Omental fat pad (tissue), 4 donors: ENCODE data around the gene LDLRAD3. TPM values are rescaled to one million over a fixed set of nuclear protein-coding genes. Genes with fewer than 3 reads are reported as not detected.

Source experiments
- ATAC-seq: fragments of 150-250 bp; one replicate; pipeline ENCODE4 v1.9.1; 2016; ENCODE audit warnings: mild to moderate bottlenecking, moderate library complexity; ENCODE audit not compliant: low FRiP score
- DNase-seq: peaks from one replicate; pipeline ENCODE4 v3.0.0-alpha.2; 2019; ENCODE audit warnings: low spot score
- total RNA-seq, 4 donors: library from RNA; depleted of rRNA; stranded (reverse); fragments of >200 nt; gene quantifications; one replicate each; pipeline ENCODE4 v1.1.0, GENCODE V29; 2016
- TF ChIP-seq, protein P1 (sequence below), 3 donors: fragments of 450-650 bp; IDR thresholded peaks; one replicate each; pipeline ENCODE4 v1.5.1; 2016 to 2017; ENCODE audit warnings: antibody characterized with exemption in 3 of 3, mild to moderate bottlenecking in 3 of 3, moderate library complexity in 2 of 3

Gene LDLRAD3
- total RNA-seq, 4 donors from 2014 or later: 15.6 to 70.2 (median 25.7) TPM

DNA sequence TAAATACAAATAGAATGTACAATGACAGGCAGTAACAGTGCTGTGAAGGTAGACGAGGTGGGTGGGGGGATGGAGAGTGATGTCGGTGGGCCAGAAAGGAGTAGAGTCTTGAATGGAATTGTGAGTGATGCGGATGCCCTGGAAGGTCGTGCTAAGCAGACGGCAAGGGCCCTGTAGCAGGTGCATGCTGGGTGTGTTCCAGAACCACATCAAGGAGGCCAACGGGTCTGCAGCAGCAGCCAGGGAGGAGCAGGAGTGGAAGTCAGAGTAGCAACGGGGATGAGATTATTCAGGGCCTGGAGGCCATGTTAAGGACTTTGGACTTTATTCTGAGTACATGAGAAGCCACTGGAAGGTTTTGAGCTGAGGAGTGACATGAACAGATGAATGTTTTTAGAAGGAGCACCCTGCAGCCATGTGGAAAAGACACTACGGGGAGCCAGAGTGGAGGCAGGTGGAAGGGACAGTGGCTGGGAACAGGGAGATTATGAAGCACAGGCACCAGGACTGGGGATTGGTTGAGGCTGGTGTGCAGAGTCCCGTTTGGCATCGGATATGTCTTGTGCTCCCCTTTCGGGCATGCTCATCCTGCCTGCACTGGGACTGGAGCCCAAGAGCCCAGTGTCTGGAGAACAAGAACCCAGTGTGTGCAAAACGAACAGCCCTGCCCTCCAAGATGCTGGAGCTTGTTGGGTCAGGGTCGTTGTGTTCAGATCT is 271.3 kb downstream of the LDLRAD3 start:
- TF ChIP-seq, protein P1, sequence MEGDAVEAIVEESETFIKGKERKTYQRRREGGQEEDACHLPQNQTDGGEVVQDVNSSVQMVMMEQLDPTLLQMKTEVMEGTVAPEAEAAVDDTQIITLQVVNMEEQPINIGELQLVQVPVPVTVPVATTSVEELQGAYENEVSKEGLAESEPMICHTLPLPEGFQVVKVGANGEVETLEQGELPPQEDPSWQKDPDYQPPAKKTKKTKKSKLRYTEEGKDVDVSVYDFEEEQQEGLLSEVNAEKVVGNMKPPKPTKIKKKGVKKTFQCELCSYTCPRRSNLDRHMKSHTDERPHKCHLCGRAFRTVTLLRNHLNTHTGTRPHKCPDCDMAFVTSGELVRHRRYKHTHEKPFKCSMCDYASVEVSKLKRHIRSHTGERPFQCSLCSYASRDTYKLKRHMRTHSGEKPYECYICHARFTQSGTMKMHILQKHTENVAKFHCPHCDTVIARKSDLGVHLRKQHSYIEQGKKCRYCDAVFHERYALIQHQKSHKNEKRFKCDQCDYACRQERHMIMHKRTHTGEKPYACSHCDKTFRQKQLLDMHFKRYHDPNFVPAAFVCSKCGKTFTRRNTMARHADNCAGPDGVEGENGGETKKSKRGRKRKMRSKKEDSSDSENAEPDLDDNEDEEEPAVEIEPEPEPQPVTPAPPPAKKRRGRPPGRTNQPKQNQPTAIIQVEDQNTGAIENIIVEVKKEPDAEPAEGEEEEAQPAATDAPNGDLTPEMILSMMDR (IDR thresholded peaks at IDR 0.05): no peak
- no peak for DNase-seq

DNA sequence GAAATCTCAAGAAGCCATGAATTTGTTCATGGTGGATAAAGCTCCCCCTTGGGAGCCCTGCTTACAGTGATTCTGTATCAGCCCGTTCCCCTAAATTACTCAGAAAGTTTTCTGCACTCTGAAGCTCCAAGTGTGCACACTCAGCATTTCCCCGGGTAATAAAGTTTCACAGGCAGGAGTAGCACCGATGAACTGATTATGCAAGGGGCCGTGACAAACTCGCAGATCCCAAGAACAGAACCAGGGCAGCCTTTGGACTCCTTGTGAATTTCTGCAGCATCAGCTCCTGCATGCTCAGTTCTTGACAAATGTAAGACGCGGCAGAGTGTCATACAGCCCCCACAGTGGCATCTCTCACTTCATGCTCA is 271.8 kb downstream of the LDLRAD3 start:
- no peak for DNase-seq
- TF ChIP-seq, protein P1 (IDR thresholded peaks at IDR 0.05): no peak
- ATAC-seq: no peak

More for the DNA sequence above, 271.3 kb downstream of the LDLRAD3 start:
- no peak for ATAC-seq

DNA sequence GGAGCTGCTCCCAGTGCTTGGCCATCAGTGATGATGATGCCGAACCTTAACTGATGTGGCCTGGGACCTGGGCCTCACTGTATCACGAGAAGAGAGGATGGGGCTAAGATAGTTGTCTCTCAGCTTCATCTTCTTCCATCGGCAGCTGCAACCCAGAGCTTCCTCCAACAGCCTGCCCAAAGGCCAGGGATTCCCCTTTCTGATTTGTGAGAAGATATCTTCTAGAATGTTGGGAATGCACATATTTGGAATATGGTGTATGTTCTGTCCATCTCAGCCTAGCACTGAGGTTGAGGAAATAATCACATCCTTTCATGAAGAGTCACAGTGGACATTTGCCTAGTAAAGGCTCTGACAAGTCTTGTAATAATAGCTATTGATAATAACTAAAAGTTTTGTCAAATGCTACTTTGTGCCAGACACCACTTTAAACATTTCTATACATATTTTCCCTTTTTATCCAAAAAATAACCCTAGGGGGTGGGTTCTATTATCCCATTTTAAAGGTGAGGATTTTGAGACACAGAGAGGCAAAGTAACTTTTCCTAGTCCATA is 272.3 kb downstream of the LDLRAD3 start:
- DNase-seq: no peak
- no peak for ATAC-seq
- TF ChIP-seq, protein P1 (IDR thresholded peaks at IDR 0.05): no peak

DNA sequence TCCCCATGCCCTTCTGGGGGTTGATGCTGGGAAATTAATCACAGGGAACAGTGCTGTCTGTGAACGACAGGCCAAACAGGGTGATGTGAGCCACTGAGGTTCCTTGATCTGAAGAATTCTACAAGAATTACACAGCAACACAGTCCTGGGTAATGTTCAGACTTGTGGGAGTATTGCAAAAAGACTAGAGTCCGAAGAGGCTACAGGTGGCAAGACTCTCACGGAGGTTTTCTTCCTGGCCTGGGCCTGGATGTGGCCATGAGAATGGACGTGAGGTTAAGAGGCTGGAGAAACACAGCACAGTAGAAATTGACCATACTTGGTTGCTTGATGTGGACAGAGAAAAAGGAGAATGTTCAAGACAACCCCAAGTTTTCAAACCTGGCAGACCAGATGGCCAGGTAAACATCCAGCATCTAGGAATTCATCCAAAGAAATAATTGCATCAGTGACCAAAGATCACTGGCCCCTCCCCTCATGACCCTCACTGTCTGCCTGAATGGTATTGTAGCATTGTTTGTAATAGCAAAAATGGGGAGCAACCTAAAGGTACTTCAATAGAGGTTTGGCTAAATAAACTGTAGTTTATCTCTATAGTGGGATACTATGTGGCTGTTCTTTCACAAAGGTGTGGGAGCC is 274.5 kb downstream of the LDLRAD3 start:
- DNase-seq (no peak), ATAC-seq (no peak)
- TF ChIP-seq, protein P1 (IDR thresholded peaks at IDR 0.05): no peak

DNA sequence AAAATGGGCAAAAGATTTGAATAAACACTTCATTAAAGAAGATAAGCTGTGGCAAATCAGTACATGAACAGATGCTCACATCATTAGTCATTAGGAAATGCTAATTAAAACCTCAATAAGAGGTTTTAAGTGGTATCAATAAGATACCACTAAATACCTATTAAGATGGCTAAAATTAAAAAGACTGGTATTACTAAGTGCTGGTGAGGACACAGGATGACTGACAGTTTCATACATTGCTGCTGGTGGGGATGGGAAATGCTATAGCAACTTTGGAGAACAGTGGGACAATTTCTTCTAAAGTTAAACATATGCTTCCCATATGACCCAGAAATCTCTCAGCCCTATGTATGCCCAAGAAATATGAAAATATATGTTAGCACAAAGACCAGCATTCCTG is 276.1 kb downstream of the LDLRAD3 start:
- TF ChIP-seq, protein P1 (IDR thresholded peaks at IDR 0.05): no peak
- no peak for ATAC-seq
- DNase-seq: no peak

DNA sequence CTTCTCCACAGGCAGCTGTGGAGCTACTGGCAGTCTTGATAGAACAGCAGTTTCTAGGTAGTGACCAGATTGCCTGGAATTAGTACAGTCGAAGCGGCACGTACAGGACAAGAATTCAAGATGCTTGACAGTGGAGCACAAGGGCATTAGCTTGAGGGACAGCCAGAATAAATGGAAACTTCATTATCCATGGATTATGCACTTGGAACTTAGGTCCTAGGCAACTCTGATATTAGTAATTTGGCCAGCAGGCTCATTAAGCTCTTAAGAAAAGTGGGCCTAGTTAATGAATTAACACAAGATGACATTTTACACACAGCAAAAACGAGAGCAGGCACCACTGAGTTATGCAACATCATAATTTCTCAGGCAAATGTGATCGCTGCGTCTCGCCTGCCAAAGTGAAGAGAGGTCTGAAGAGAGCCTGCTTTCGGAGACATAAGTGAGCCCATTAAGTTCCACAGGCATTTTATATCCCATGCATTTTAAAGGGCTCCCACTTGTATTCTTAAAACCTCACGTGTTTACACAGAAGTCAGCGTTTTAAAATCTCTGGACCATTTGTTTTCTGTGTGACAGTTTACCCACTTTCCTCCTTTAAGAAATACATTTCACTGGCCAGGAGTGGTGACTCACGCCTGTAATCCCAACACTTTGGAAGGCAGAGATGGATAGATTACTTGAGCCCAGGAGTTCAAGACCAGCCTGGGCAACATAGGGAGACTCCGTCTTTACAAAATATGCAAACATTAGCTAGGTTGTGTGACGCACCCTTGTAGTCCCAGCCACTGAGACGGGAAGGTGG is 279.2 kb downstream of the LDLRAD3 start:
- DNase-seq (no peak), ATAC-seq (peak; percentile 77)
- TF ChIP-seq, protein P1 (IDR thresholded peaks at IDR 0.05): no peak
